ENCODE results near the gene GPRIN2.
"Not testable (repeated sequence)": the region's sequence is repeated elsewhere in the genome, so short reads cannot be mapped to it uniquely, and the experiment has no call there.

The GPRIN2 gene

GRCh38 chr10:46514899-46515298 lies 41.6 kb downstream of the GPRIN2 start:
- H3K4me3 ChIP-seq (ENCODE audit: low read length), result no peak overlapping the region
- H3K27me3 ChIP-seq (ENCODE audit: control insufficient read depth, insufficient read depth, low read length), result no peaks in the 10 kb centered on the region
- H3K36me3 ChIP-seq (ENCODE audit: control insufficient read depth, insufficient read depth, low read length), result no peaks in the 10 kb centered on the region
- H3K27ac ChIP-seq (ENCODE audit: low read depth, low read length), result no peak overlapping the region
- H3K4me1 ChIP-seq (ENCODE audit: control insufficient read depth, insufficient read depth, low read length), result no peaks in the 10 kb centered on the region
- H3K9ac ChIP-seq (ENCODE audit: low read length), result no peak overlapping the region

DNA sequence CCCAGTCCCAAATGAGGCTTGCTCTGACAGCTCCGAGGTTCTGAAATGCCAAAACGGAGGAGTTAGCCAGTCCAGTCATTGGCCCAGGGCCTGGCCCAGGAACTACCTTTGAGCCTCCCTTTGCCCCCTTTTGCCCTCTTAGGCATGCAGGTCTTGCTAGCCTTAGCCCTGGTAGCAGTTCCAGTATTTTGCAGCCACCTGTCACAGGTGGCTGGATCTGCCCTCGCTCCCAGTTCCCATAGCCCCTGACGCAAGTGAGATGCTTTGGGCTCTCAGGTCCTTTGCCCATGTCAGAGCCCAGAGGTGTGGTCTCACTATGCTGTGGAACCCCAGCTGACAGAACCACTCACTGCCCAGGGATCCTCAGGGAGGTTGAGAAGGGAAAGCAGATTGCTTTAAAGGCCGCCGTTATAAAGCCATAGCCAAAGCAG lies 42.0 kb downstream of the GPRIN2 start:
- Histone ChIP-seq H3K27me3 (ENCODE audit: control insufficient read depth, insufficient read depth, low read length) (no peaks in the 10 kb centered on the region), H3K27ac (ENCODE audit: low read depth, low read length) (no peak overlapping the region), H3K4me3 (ENCODE audit: low read length) (no peak overlapping the region), H3K36me3 (ENCODE audit: control insufficient read depth, insufficient read depth, low read length) (no peaks in the 10 kb centered on the region), H3K4me1 (ENCODE audit: control insufficient read depth, insufficient read depth, low read length) (no peaks in the 10 kb centered on the region), H3K9ac (ENCODE audit: low read length) (no peak overlapping the region)

- H3K27me3 ChIP-seq (ENCODE audit: control insufficient read depth, insufficient read depth, low read length); H3K4me1 ChIP-seq (ENCODE audit: control insufficient read depth, insufficient read depth, low read length); H3K9ac ChIP-seq (ENCODE audit: low read length); H3K27ac ChIP-seq (ENCODE audit: low read depth, low read length); H3K36me3 ChIP-seq (ENCODE audit: control insufficient read depth, insufficient read depth, low read length); H3K4me3 ChIP-seq (ENCODE audit: low read length): not testable (repeated sequence)
Measured at GRCh38 chr10:46513333-46513732, 43.1 kb downstream of the GPRIN2 start.

- not testable (repeated sequence) for H3K9ac ChIP-seq (ENCODE audit: low read length); H3K27ac ChIP-seq (ENCODE audit: low read depth, low read length); H3K4me3 ChIP-seq (ENCODE audit: low read length); H3K4me1 ChIP-seq (ENCODE audit: control insufficient read depth, insufficient read depth, low read length); H3K36me3 ChIP-seq (ENCODE audit: control insufficient read depth, insufficient read depth, low read length); H3K27me3 ChIP-seq (ENCODE audit: control insufficient read depth, insufficient read depth, low read length)
Measured at GRCh38 chr10:46512725-46513124, 43.7 kb downstream of the GPRIN2 start.

DNA sequence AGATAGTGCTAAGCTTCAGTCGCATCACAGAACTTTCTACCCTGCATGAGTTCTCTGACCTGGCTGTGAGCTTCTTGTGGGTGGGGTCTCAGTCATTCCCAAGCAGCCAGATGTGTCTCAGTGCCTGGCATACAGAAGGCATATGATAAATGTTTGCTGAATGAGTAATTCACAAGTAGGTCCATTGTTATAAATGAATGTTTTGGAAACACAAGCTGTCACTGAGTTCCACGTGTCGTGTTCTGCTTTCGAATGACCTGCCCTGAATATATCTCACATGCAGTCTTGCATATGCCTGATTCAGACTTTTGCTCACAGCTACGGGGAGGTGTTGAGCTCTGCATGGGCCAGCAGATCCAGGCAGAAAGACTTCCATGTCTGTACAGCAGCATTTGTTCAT lies 44.5 kb downstream of the GPRIN2 start:
- not testable (repeated sequence) for H3K4me1 ChIP-seq (ENCODE audit: control insufficient read depth, insufficient read depth, low read length); H3K4me3 ChIP-seq (ENCODE audit: low read length); H3K27ac ChIP-seq (ENCODE audit: low read depth, low read length); H3K9ac ChIP-seq (ENCODE audit: low read length); H3K27me3 ChIP-seq (ENCODE audit: control insufficient read depth, insufficient read depth, low read length); H3K36me3 ChIP-seq (ENCODE audit: control insufficient read depth, insufficient read depth, low read length)
